ENCODE results near the gene RFTN1.

GRCh38 chr3:16378415-16378814 is 135.1 kb downstream of the RFTN1 start:
- TF ChIP-seq ZSCAN32 (CRISPR knock-in tag; IDR thresholded peaks at IDR 0.05) = no peak
- no peak for TF ChIP-seq ZNF24 (IDR thresholded peaks at IDR 0.05)
- TF ChIP-seq RBM34 (IDR thresholded peaks at IDR 0.05; ENCODE audit: borderline replicate concordance, insufficient read depth, low read length) = no peak
- TF ChIP-seq MEIS2 (IDR thresholded peaks at IDR 0.05; ENCODE audit: partially characterized antibody) = no peak
- no peak for TF ChIP-seq CTCF (IDR thresholded peaks at IDR 0.05 in 2 of 3, conservative IDR thresholded peaks at IDR 0.05 in 1 of 3; ENCODE audit: insufficient read depth in 2 of 3, low read depth in 1 of 3, low read length in 3 of 3)
- TF ChIP-seq HCFC1 (IDR thresholded peaks at IDR 0.05; ENCODE audit: low read depth, low read length) = no peak
- TF ChIP-seq RCOR1 (IDR thresholded peaks at IDR 0.05; ENCODE audit: borderline replicate concordance in 1 of 2, low read depth in 2 of 2, low read length in 2 of 2) = no peak
